ENCODE results near the gene F7.

DNA sequence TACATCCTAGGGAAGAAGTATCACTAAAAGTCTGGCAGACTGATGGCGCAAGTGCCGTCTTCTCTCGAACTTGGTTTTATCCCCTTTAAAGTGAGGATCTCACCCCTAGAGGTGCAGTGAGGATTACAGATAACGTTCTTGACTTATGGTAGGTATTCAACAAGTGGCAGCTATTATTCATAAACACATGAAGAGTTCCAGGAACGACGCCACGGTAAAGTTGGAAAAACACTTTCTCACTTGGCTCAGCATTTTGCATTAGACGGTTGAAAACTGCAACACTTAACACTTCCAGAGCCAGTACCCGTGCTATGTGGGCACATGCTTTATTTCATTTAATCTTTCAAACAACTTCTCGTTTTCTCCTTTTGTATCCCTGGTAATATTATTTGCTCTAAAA, 61.6 kb downstream of the F7 start:
- TF ChIP-seq, protein P1, sequence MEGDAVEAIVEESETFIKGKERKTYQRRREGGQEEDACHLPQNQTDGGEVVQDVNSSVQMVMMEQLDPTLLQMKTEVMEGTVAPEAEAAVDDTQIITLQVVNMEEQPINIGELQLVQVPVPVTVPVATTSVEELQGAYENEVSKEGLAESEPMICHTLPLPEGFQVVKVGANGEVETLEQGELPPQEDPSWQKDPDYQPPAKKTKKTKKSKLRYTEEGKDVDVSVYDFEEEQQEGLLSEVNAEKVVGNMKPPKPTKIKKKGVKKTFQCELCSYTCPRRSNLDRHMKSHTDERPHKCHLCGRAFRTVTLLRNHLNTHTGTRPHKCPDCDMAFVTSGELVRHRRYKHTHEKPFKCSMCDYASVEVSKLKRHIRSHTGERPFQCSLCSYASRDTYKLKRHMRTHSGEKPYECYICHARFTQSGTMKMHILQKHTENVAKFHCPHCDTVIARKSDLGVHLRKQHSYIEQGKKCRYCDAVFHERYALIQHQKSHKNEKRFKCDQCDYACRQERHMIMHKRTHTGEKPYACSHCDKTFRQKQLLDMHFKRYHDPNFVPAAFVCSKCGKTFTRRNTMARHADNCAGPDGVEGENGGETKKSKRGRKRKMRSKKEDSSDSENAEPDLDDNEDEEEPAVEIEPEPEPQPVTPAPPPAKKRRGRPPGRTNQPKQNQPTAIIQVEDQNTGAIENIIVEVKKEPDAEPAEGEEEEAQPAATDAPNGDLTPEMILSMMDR (conservative IDR thresholded peaks at IDR 0.05; ENCODE audit: low read depth, low read length) = no peak
- no peak for TF ChIP-seq POLR2A (IDR thresholded peaks at IDR 0.05; ENCODE audit: low read depth, low read length)
- TF ChIP-seq BHLHE40 (IDR thresholded peaks at IDR 0.05; ENCODE audit: low read depth, low read length) = no peak
- TF ChIP-seq MXI1 (IDR thresholded peaks at IDR 0.05; ENCODE audit: borderline replicate concordance, low read depth, low read length) = no peak
- TF ChIP-seq RAD21 (IDR thresholded peaks at IDR 0.05; ENCODE audit: low read length) = no peak
- TF ChIP-seq RFX5 (IDR thresholded peaks at IDR 0.05; ENCODE audit: low read depth, low read length) = no peak
- no peak for TF ChIP-seq RCOR1 (IDR thresholded peaks at IDR 0.05; ENCODE audit: insufficient replicate concordance, low read length)
